Fibroblast of lung (primary cell): Measurements from ENCODE around the gene PACC1. TPM values are rescaled to one million over a fixed set of nuclear protein-coding genes. Genes with fewer than 3 reads are reported as not detected.

Experiments used
- DNase-seq, 2 donors: peaks; one replicate each; pipeline versions ENCODE4 v3.0.0 to v3.0.0-alpha.2; 2010; ENCODE audit warnings: low read depth in 2 of 2
- H2AFZ ChIP-seq: 2 replicates; pipeline ENCODE4 v1.5.1; 2012; ENCODE audit warnings: low read length, control low read depth, inconsistent platforms
- H3K27ac ChIP-seq: 2 replicates; pipeline ENCODE4 v1.5.1; 2011; ENCODE audit warnings: low read length, control low read depth; ENCODE audit not compliant: insufficient read depth
- H3K27me3 ChIP-seq: 2 replicates; pipeline ENCODE4 v1.5.1; 2011; ENCODE audit warnings: mild to moderate bottlenecking, low read length; ENCODE audit not compliant: control insufficient read depth, insufficient read depth
- H3K36me3 ChIP-seq: 2 replicates; pipeline ENCODE4 v1.5.1; 2011; ENCODE audit warnings: low read length; ENCODE audit not compliant: control insufficient read depth, insufficient read depth
- H3K4me1 ChIP-seq: 2 replicates; pipeline ENCODE4 v1.5.1; 2011; ENCODE audit warnings: low read length; ENCODE audit not compliant: control insufficient read depth, insufficient read depth; ENCODE audit errors: extremely low read depth
- H3K4me2 ChIP-seq: 2 replicates; pipeline ENCODE4 v1.5.1; 2011; ENCODE audit warnings: low read length, control low read depth; ENCODE audit not compliant: insufficient read depth; ENCODE audit errors: extremely low read depth
- H3K4me3 ChIP-seq, 4 experiments: fragments of 200-600 bp in 1 of 4; sonication (generic) in 1 of 4; replicated peaks in 1 of 4; 2 replicates each; pipeline ENCODE4 v1.5.1; 2011 to 2016; ENCODE audit warnings: low read length in 4 of 4, low read depth in 3 of 4, mild to moderate bottlenecking in 3 of 4, control low read depth in 2 of 4, inconsistent platforms in 1 of 4, mixed read lengths in 1 of 4; ENCODE audit not compliant: insufficient read depth in 1 of 4; ENCODE audit errors: control extremely low read depth in 1 of 4
- H3K79me2 ChIP-seq: 2 replicates; pipeline ENCODE4 v1.5.1; 2012; ENCODE audit warnings: mild to moderate bottlenecking, low read length, inconsistent platforms; ENCODE audit not compliant: control insufficient read depth, insufficient read depth
- H3K9ac ChIP-seq: 2 replicates; pipeline ENCODE4 v1.5.1; 2011; ENCODE audit warnings: mild to moderate bottlenecking, low read length, control low read depth; ENCODE audit not compliant: insufficient read depth
- H3K9me3 ChIP-seq: 2 replicates; pipeline ENCODE4 v1.5.1; 2012; ENCODE audit warnings: low read depth, low read length; ENCODE audit not compliant: control insufficient read depth, insufficient read depth
- H4K20me1 ChIP-seq: 2 replicates; pipeline ENCODE4 v1.5.1; 2011; ENCODE audit warnings: low read length; ENCODE audit not compliant: control insufficient read depth, insufficient read depth; ENCODE audit errors: extremely low read depth
- EZH2 ChIP-seq: IDR thresholded peaks from 2 replicates; pipeline ENCODE4 v1.5.1; 2012; ENCODE audit warnings: low read length, control low read depth, mild to moderate bottlenecking; ENCODE audit errors: missing control alignments
- polyA plus RNA-seq, 2 donors: library from polyadenylated mRNA; depleted of rRNA in 1 of 2; stranded (reverse) in 1 of 2; unstranded in 1 of 2; fragments of >200 nt; gene quantifications; 2 replicates each; pipeline ENCODE4 v1.2.1, GENCODE V29; 2011 to 2012; ENCODE audit warnings: missing spikeins in 1 of 2
- total RNA-seq: library from RNA; depleted of rRNA; stranded (reverse); fragments of >200 nt; gene quantifications from 2 replicates; pipeline ENCODE4 v1.2.1, GENCODE V29; 2014
- TF ChIP-seq, protein P1 (sequence below), 2 donors: IDR thresholded peaks in 1 of 2; conservative IDR thresholded peaks in 1 of 2; 1 replicate in 1 of 2; 2 replicates in 1 of 2; pipeline ENCODE4 v1.5.1; 2011 to 2012; ENCODE audit warnings: low read length in 2 of 2, control low read depth in 1 of 2, inconsistent platforms in 1 of 2, low read depth in 1 of 2, mild to moderate bottlenecking in 1 of 2

The PACC1 gene
- total and polyA plus RNA-seq, 2 donors (not counting 1 experiment from before 2014, with no cell fraction given), result 5.7 to 16.0 TPM

DNA sequence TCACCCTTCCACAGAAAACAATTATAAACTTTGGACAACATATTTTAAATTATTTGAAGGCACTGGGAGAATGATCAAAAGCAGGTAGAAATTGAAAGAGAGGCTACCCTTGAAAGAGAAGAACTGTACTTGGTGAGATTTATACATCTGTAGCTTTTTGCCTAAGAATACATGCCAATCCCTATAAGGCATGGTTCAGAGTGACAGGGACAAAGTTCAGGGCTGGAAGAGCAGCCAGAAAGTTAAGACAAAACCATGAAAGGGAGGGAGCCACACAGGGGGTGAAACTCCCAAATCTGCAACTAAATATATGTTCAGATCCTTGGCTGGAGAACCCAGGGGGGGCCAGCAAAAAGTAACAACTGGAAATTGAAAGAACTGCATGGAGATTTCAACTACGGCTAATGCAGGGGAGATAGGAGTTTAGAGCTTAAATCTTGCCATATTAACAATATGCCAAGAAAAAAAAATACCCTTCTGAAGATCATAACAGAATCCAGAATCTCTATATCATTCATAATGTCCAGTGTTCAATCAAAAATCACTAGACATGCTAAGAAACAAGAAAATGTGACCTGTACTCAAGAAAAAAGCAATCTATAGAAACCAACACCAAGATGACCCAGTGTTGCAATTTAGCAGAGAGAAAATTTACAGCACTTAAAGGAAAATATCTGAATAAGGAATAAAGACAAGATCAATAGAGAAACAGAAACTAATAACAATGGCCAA, 25.5 kb downstream of the PACC1 start:
- Histone ChIP-seq H3K79me2 (no peaks in the 10 kb centered on the region), H3K36me3 (peaks cover 5% of the 10 kb centered on the region), H3K9me3 (no peaks in the 10 kb centered on the region), H3K27ac (no peak overlapping the region), H3K4me3 (no peak overlapping the region), H2AFZ (no peak overlapping the region), H3K27me3 (no peaks in the 10 kb centered on the region), H3K9ac (no peak overlapping the region), H3K4me2 (no peak overlapping the region), H3K4me1 (no peaks in the 10 kb centered on the region), H4K20me1 (no peaks in the 10 kb centered on the region)
- TF ChIP-seq, protein P1, sequence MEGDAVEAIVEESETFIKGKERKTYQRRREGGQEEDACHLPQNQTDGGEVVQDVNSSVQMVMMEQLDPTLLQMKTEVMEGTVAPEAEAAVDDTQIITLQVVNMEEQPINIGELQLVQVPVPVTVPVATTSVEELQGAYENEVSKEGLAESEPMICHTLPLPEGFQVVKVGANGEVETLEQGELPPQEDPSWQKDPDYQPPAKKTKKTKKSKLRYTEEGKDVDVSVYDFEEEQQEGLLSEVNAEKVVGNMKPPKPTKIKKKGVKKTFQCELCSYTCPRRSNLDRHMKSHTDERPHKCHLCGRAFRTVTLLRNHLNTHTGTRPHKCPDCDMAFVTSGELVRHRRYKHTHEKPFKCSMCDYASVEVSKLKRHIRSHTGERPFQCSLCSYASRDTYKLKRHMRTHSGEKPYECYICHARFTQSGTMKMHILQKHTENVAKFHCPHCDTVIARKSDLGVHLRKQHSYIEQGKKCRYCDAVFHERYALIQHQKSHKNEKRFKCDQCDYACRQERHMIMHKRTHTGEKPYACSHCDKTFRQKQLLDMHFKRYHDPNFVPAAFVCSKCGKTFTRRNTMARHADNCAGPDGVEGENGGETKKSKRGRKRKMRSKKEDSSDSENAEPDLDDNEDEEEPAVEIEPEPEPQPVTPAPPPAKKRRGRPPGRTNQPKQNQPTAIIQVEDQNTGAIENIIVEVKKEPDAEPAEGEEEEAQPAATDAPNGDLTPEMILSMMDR (conservative IDR thresholded peaks at IDR 0.05 in 1 of 2, IDR thresholded peaks at IDR 0.05 in 1 of 2; ENCODE audit: low read depth in 1 of 2, low read length in 2 of 2), result no peak
- TF ChIP-seq EZH2, result no peak
- no peak for DNase-seq

GRCh38 chr1:212386029-212386428, 28.7 kb downstream of the PACC1 start:
- Histone ChIP-seq H3K79me2 (no peaks in the 10 kb centered on the region), H3K4me1 (no peaks in the 10 kb centered on the region), H3K36me3 (peaks cover 5% of the 10 kb centered on the region), H3K9me3 (no peaks in the 10 kb centered on the region), H3K9ac (no peak overlapping the region), H3K27ac (no peak overlapping the region), H2AFZ (no peak overlapping the region), H3K4me3 (no peak overlapping the region), H4K20me1 (no peaks in the 10 kb centered on the region), H3K27me3 (no peaks in the 10 kb centered on the region), H3K4me2 (no peak overlapping the region)
- DNase-seq, result no peak
- TF ChIP-seq, protein P1 (conservative IDR thresholded peaks at IDR 0.05 in 1 of 2, IDR thresholded peaks at IDR 0.05 in 1 of 2; ENCODE audit: low read depth in 1 of 2, low read length in 2 of 2), result no peak
- TF ChIP-seq EZH2, result no peak

GRCh38 chr1:212381397-212382035, 33.2 kb downstream of the PACC1 start:
- Histone ChIP-seq H3K9me3 (no peaks in the 10 kb centered on the region), H3K4me3 (no peak overlapping the region), H2AFZ (no peak overlapping the region), H3K4me2 (no peak overlapping the region), H3K4me1 (no peaks in the 10 kb centered on the region), H3K36me3 (peaks cover 4% of the 10 kb centered on the region), H3K9ac (no peak overlapping the region), H4K20me1 (no peaks in the 10 kb centered on the region), H3K27me3 (no peaks in the 10 kb centered on the region), H3K79me2 (no peaks in the 10 kb centered on the region), H3K27ac (no peak overlapping the region)
- DNase-seq, result no peak
- TF ChIP-seq, protein P1 (conservative IDR thresholded peaks at IDR 0.05 in 1 of 2, IDR thresholded peaks at IDR 0.05 in 1 of 2; ENCODE audit: low read depth in 1 of 2, low read length in 2 of 2), result no peak
